K562 (cell line): ENCODE measurements around the gene LTA. TPM values are rescaled to one million over a fixed set of nuclear protein-coding genes. Genes with fewer than 3 reads are reported as not detected.

Source experiments
- DDX20 ChIP-seq: fragments of 450-650 bp; IDR thresholded peaks from 2 replicates; pipeline ENCODE4 v1.6.1; 2016; ENCODE audit warnings: missing genetic modification characterization, low read depth, mild to moderate bottlenecking, missing compliant biosample characterization, moderate library complexity
- EHMT2 ChIP-seq: fragments of 450-650 bp; IDR thresholded peaks from 2 replicates; pipeline ENCODE4 v1.6.1; 2018; ENCODE audit warnings: antibody characterized with exemption
- ELF2 ChIP-seq: fragments of 250-450 bp; sonication (Bioruptor Pico); IDR thresholded peaks from 2 replicates; pipeline ENCODE4 v1.5.0; 2021; ENCODE audit warnings: mild to moderate bottlenecking
- FOXA1 ChIP-seq: fragments of 450-650 bp; IDR thresholded peaks from 2 replicates; pipeline ENCODE4 v1.6.1; 2016; ENCODE audit warnings: mild to moderate bottlenecking, borderline replicate concordance
- HIVEP1 ChIP-seq: fragments of 250-450 bp; sonication (Bioruptor Pico); IDR thresholded peaks from 2 replicates; pipeline ENCODE4 v1.4.0; 2020; ENCODE audit warnings: mild to moderate bottlenecking
- NCOA6 ChIP-seq: fragments of 450-650 bp; IDR thresholded peaks from 2 replicates; pipeline ENCODE4 v1.6.1; 2017; ENCODE audit warnings: mild to moderate bottlenecking
- SMARCA5 ChIP-seq: fragments of 450-650 bp; IDR thresholded peaks from 2 replicates; pipeline ENCODE4 v1.6.1; 2016
- SMARCE1 ChIP-seq: fragments of 450-650 bp; IDR thresholded peaks from 2 replicates; pipeline ENCODE4 v1.7.1; 2016; ENCODE audit warnings: mild to moderate bottlenecking
- TEAD4 ChIP-seq, 2 experiments: sonication (generic) in 1 of 2; formaldehyde crosslinking in 1 of 2; IDR thresholded peaks; 2 replicates each; pipeline versions ENCODE4 v1.6.1 to v1.8.0; 2012 to 2022; ENCODE audit warnings: borderline replicate concordance in 1 of 2, inconsistent platforms in 1 of 2, low read length in 1 of 2, mild to moderate bottlenecking in 1 of 2, missing genetic modification reagents in 1 of 2
- ZKSCAN3 ChIP-seq: fragments of 250-450 bp; sonication (Bioruptor Pico); IDR thresholded peaks from 2 replicates; pipeline ENCODE4 v1.4.0; 2020
- ZNF121 ChIP-seq: sonication (generic); formaldehyde crosslinking; conservative IDR thresholded peaks from 2 replicates; pipeline ENCODE4 v1.8.0; 2022; ENCODE audit warnings: missing genetic modification reagents
- polyA plus RNA-seq, 8 experiments: library from polyadenylated mRNA; depleted of rRNA in 4 of 8; stranded (reverse) in 5 of 8; unstranded in 3 of 8; fragments of >200 nt; fragmentation: Nextera tagmentation in 2 of 8; fragmentation: Illumina TruSeq in 1 of 8; extraction: Ambion mirVana in 2 of 8; extraction: Trizol in 1 of 8; gene quantifications; 2 replicates each; pipeline versions ENCODE4 v1.2.1 to v1.2.3, GENCODE V29; 2011 to 2014; ENCODE audit warnings: inconsistent platforms in 1 of 8, missing spikeins in 1 of 8
- total RNA-seq, 7 experiments: library from RNA; depleted of rRNA in 6 of 7; stranded (reverse); fragments of >200 nt in 6 of 7; fragmentation: Illumina TruSeq in 2 of 7; extraction: Trizol in 2 of 7; gene quantifications; 2 replicates each; pipeline versions ENCODE4 v1.2.1 to v1.2.3, GENCODE V29; 2011 to 2021; ENCODE audit warnings: low replicate concordance in 1 of 7
- TF ChIP-seq, protein P1 (sequence below), 2 experiments: fragments of 450-650 bp; IDR thresholded peaks; 2 replicates each; pipeline ENCODE4 v1.6.1; 2016; ENCODE audit warnings: mild to moderate bottlenecking in 2 of 2, borderline replicate concordance in 1 of 2, low read depth in 1 of 2, moderate library complexity in 1 of 2
- TF ChIP-seq, protein P2 (sequence below): fragments of 250-450 bp; sonication (Bioruptor Pico); IDR thresholded peaks from 2 replicates; pipeline ENCODE4 v1.8.0; 2022; ENCODE audit warnings: moderate library complexity, mild to moderate bottlenecking, inconsistent platforms
- TF ChIP-seq, protein P3 (sequence below): fragments of 450-650 bp; IDR thresholded peaks from 2 replicates; pipeline ENCODE4 v1.6.1; 2014; ENCODE audit warnings: low read depth, mild to moderate bottlenecking, moderate library complexity, borderline replicate concordance

The LTA gene
- total and polyA plus RNA-seq, 9 of the 15 experiments (the other 6 are each of a cell fraction or from before 2014, with no cell fraction given), result 0.80 TPM; not detected in 8

DNA sequence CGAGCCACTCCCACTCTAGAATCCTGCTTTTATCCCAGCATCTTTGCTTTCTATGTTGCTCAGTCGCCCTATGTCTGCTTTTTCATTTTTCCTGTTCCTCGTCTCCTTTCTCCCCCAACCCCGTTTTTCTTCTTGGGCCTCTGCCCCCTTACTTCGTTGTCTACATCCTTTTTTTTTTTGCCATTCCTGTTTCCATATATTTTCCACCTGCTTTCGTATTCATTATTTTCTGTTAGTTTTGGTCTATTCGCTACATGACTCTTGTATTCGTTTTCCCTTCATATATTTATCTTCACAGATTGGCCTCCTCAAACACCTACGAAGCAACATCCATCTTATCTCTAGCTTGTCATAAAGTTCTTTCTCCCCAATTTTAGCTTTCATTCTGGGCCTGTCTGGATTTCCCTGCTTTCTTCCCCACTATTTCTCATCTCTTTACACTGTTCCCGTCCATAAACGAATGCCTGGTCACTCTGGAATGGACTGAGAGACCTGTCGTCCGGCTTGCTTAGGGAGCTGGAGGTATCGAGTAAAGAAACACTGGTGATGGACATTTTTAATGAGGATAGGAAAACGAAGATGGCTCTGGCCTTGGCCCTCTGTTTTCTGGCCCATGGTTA lies 49.3 kb downstream of the LTA start (continued):
- TF ChIP-seq, protein P1, sequence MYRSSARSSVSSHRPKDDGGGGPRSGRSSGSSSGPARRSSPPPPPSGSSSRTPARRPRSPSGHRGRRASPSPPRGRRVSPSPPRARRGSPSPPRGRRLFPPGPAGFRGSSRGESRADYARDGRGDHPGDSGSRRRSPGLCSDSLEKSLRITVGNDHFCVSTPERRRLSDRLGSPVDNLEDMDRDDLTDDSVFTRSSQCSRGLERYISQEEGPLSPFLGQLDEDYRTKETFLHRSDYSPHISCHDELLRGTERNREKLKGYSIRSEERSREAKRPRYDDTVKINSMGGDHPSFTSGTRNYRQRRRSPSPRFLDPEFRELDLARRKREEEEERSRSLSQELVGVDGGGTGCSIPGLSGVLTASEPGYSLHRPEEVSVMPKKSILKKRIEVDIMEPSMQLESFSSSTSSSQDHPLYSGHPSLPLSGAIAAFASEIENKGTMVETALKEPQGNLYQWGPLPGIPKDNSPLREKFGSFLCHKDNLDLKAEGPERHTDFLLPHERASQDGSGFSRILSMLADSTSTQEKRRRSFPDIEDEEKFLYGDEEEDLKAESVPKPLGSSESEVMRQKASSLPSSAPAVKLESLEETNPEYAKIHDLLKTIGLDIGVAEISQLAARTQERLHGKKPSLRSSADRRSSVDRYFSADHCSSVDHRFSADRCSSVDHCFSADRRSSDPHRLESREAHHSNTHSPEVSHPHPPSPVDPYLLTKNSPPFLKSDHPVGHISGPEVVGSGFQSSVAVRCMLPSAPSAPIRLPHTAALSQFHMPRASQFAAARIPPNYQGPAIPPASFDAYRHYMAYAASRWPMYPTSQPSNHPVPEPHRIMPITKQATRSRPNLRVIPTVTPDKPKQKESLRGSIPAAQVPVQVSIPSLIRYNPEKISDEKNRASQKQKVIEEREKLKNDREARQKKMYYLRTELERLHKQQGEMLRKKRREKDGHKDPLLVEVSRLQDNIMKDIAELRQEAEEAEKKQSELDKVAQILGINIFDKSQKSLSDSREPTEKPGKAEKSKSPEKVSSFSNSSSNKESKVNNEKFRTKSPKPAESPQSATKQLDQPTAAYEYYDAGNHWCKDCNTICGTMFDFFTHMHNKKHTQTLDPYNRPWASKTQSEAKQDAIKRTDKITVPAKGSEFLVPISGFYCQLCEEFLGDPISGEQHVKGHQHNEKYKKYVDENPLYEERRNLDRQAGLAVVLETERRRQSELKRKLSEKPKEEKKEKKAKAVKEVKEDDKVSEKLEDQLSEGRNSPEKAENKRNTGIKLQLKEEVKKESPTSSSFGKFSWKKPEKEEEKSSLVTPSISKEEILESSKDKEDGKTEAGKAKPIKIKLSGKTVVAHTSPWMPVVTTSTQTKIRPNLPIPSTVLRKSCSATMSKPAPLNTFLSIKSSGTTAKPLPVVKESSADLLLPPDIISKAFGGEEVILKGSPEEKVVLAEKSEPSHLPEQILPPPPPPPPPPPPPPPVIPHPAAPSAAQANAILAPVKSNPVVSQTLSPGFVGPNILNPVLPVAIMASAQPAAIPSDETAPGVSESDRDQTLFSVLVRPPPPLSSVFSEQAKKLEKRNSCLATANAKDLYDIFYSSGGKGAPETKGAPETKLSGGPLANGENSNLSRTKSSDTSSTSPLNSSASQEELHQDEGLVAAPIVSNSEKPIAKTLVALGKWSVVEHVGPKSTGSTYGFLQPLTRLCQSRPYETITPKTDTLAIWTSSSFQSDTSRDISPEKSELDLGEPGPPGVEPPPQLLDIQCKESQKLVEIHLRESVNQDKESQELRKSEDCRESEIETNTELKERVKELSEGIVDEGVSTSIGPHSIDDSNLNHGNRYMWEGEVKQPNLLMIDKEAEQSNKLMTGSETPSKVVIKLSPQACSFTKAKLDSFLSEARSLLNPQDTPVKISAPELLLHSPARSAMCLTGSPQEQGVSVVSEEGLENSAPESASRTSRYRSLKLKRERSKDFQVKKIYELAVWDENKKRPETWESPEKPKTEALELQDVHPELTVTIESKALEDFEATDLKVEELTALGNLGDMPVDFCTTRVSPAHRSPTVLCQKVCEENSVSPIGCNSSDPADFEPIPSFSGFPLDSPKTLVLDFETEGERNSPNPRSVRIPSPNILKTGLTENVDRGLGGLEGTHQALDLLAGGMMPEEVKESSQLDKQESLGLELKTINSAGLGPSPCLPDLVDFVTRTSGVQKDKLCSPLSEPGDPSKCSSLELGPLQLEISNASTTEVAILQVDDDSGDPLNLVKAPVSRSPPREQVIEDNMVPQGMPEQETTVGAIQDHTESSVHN (IDR thresholded peaks at IDR 0.05; ENCODE audit: borderline replicate concordance in 1 of 2, low read depth in 1 of 2), result 0 out of 4 replicates have a peak, but pooled peaks of 1 of the 2 experiments have one; percentile 52
- TF ChIP-seq, protein P2, sequence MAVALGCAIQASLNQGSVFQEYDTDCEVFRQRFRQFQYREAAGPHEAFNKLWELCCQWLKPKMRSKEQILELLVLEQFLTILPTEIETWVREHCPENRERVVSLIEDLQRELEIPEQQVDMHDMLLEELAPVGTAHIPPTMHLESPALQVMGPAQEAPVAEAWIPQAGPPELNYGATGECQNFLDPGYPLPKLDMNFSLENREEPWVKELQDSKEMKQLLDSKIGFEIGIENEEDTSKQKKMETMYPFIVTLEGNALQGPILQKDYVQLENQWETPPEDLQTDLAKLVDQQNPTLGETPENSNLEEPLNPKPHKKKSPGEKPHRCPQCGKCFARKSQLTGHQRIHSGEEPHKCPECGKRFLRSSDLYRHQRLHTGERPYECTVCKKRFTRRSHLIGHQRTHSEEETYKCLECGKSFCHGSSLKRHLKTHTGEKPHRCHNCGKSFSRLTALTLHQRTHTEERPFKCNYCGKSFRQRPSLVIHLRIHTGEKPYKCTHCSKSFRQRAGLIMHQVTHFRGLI (CRISPR knock-in tag), result no peak
- TF ChIP-seq, protein P3, sequence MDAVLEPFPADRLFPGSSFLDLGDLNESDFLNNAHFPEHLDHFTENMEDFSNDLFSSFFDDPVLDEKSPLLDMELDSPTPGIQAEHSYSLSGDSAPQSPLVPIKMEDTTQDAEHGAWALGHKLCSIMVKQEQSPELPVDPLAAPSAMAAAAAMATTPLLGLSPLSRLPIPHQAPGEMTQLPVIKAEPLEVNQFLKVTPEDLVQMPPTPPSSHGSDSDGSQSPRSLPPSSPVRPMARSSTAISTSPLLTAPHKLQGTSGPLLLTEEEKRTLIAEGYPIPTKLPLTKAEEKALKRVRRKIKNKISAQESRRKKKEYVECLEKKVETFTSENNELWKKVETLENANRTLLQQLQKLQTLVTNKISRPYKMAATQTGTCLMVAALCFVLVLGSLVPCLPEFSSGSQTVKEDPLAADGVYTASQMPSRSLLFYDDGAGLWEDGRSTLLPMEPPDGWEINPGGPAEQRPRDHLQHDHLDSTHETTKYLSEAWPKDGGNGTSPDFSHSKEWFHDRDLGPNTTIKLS, result peak; percentile 9; the same call in 1 of the 2 replicates
- TF ChIP-seq ELF2 (no peak), FOXA1 (no peak), DDX20 (no peak), ZNF121 (CRISPR knock-in tag) (no peak), NCOA6 (no peak), HIVEP1 (CRISPR knock-in tag) (no peak), ZKSCAN3 (CRISPR knock-in tag) (no peak), SMARCA5 (no peak; the same call in none of the 2 replicates), SMARCE1 (peak; percentile 73; the same call in 1 of the 2 replicates), EHMT2 (no peak), TEAD4 (IDR thresholded peaks at IDR 0.05; ENCODE audit: low read length) (no peak), TEAD4 (CRISPR knock-in tag; IDR thresholded peaks at IDR 0.05; ENCODE audit: borderline replicate concordance) (no peak)
